ENCODE measurements around the gene HMX1.

DNA sequence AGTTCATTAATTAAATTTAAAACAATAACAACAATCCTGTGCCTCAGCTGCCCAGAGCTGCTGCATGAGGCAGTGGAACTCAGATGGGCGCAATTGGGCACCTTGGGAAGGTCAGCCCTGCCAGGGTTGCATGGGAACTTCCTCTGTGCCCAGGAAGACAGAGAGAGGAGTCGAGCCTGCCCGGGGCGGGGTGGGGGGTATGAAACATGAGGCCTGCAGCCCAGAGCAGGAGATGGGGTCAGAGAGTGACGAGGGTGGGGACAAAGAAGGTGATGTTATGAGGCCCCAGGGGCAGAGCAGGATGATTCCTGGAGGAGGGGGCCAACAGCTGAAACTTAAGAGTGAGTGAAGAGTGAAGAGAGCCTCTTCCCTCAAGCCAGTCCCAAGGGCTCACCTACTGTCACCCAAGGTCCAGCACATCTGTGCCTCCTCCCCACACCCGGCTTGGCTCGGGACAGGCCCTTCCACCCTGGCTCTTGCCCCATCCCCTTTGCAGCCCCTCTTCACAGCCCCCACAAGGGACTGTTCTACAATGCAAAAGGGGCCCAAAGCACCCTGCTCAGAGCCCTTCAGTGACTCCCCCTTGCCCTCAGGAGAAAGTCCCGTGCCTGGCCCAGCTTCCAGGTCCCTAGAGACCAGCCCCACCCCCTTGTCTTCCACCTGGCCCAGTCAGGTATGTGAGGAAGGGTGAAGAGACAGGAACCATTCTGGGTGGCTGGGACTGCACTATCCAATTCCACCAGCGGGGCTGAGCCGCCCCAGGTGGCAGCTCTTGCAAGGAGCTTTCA is 31.4 kb downstream of the HMX1 start:
- no peak for TF ChIP-seq POLR2A (IDR thresholded peaks at IDR 0.05)
- TF ChIP-seq CTCF (IDR thresholded peaks at IDR 0.05) = no peak

All from thyroid gland (tissue), 4 donors.